Measurements from ENCODE around the gene TRMT1.

DNA sequence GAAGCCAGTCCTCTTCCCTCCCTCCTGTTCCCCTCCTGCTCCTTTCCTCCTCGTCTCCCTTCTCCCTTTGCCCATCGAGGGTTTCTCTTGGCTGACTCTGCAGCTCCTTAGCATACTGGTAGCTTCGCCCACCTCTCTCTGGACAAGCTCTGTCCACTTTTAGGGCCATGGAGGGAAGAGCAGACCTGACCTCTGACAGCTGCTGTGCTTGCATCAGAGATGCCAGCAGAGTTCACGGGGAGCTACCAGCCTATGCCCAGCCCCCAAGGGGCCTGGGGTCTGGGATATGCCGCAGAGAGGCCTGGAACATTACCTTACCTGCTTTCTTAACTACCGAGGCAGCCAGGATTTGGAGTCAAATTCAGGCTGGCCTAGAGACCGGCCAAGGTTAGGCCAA, 33.5 kb downstream of the TRMT1 start:
- TF ChIP-seq POLR2A (IDR thresholded peaks at IDR 0.05; ENCODE audit: low read length) (no peak), GATA1 (IDR thresholded peaks at IDR 0.05; ENCODE audit: low read depth, low read length) (no peak)

Data from erythroblast (primary cell).